H9 (cell line): ENCODE measurements around the gene PPP1R14B. TPM values are rescaled to one million over a fixed set of nuclear protein-coding genes. Genes with fewer than 3 reads are reported as not detected.
A peak's percentile ranks its signal among the peaks of the same experiment; 100 is the strongest.

ENCODE experiments used
- DNase-seq: peaks from one replicate; pipeline ENCODE4 v3.0.0-alpha.2; 2017
- H2AFZ ChIP-seq: one replicate; pipeline ENCODE4 v1.6.1; 2013; ENCODE audit warnings: mild to moderate bottlenecking, low read length, control low read depth, moderate library complexity
- H2AK5ac ChIP-seq: 2 replicates; pipeline ENCODE4 v1.6.1; 2013; ENCODE audit warnings: low read length, control low read depth, mixed read lengths; ENCODE audit not compliant: insufficient read length
- H2BK120ac ChIP-seq: one replicate; pipeline ENCODE4 v1.6.1; 2013; ENCODE audit warnings: low read depth, mild to moderate bottlenecking, low read length, control low read depth, inconsistent platforms; ENCODE audit not compliant: poor library complexity, severe bottlenecking
- H2BK12ac ChIP-seq: 2 replicates; pipeline ENCODE4 v1.6.1; 2013; ENCODE audit warnings: low read length, control low read depth, mixed read lengths, low read depth; ENCODE audit not compliant: insufficient read length
- H2BK15ac ChIP-seq: 2 replicates; pipeline ENCODE4 v1.6.1; 2013; ENCODE audit warnings: low read depth, low read length, control low read depth
- H2BK20ac ChIP-seq: one replicate; pipeline ENCODE4 v1.6.1; 2013; ENCODE audit warnings: low read depth, mild to moderate bottlenecking, low read length, control low read depth, inconsistent platforms; ENCODE audit not compliant: poor library complexity, severe bottlenecking
- H2BK5ac ChIP-seq: 2 replicates; pipeline ENCODE4 v1.6.1; 2013; ENCODE audit warnings: low read length, control low read depth, mixed read lengths; ENCODE audit not compliant: insufficient read length
- H3K14ac ChIP-seq: 2 replicates; pipeline ENCODE4 v1.6.1; 2013; ENCODE audit warnings: low read length, control low read depth; ENCODE audit not compliant: insufficient read depth
- H3K18ac ChIP-seq: 2 replicates; pipeline ENCODE4 v1.6.1; 2013; ENCODE audit warnings: low read depth, mild to moderate bottlenecking, mixed read lengths, low read length, control low read depth; ENCODE audit not compliant: insufficient read length
- H3K23ac ChIP-seq: 2 replicates; pipeline ENCODE4 v1.6.1; 2013; ENCODE audit warnings: low read length, control low read depth, mixed read lengths, low read depth; ENCODE audit not compliant: insufficient read length
- H3K23me2 ChIP-seq: 2 replicates; pipeline ENCODE4 v1.6.1; 2013; ENCODE audit warnings: low read depth, mild to moderate bottlenecking, mixed read lengths, low read length, control low read depth; ENCODE audit not compliant: insufficient read length, poor library complexity, severe bottlenecking
- H3K27ac ChIP-seq: 2 replicates; pipeline ENCODE4 v1.5.1; 2013; ENCODE audit warnings: low read length, control low read depth, mixed read lengths, low read depth; ENCODE audit not compliant: insufficient read length
- H3K27me3 ChIP-seq: 2 replicates; pipeline ENCODE4 v1.6.1; 2013; ENCODE audit warnings: low read length, control low read depth, inconsistent platforms; ENCODE audit not compliant: insufficient read depth
- H3K4ac ChIP-seq: 2 replicates; pipeline ENCODE4 v1.6.1; 2013; ENCODE audit warnings: low read depth, mild to moderate bottlenecking, control low read depth, inconsistent platforms, low read length, moderate library complexity
- H3K4me1 ChIP-seq: 2 replicates; pipeline ENCODE4 v1.6.1; 2013; ENCODE audit warnings: low read length, control low read depth, inconsistent platforms; ENCODE audit not compliant: insufficient read depth
- H3K4me2 ChIP-seq: 2 replicates; pipeline ENCODE4 v1.6.1; 2013; ENCODE audit warnings: low read length, control low read depth, mixed read lengths; ENCODE audit not compliant: insufficient read length, insufficient read depth
- H3K56ac ChIP-seq: 2 replicates; pipeline ENCODE4 v1.6.1; 2013; ENCODE audit warnings: low read depth, mild to moderate bottlenecking, mixed read lengths, low read length, control low read depth; ENCODE audit not compliant: insufficient read length
- H3K79me1 ChIP-seq: 2 replicates; pipeline ENCODE4 v1.6.1; 2013; ENCODE audit warnings: low read depth, mild to moderate bottlenecking, moderate library complexity, low read length, control low read depth, inconsistent platforms; ENCODE audit not compliant: insufficient read depth, poor library complexity, severe bottlenecking
- H3K79me2 ChIP-seq: 2 replicates; pipeline ENCODE4 v1.6.1; 2013; ENCODE audit warnings: low read length, control low read depth, inconsistent platforms; ENCODE audit not compliant: insufficient read depth
- H3K9ac ChIP-seq: 2 replicates; pipeline ENCODE4 v1.6.1; 2013; ENCODE audit warnings: low read length, control low read depth, mixed read lengths; ENCODE audit not compliant: insufficient read length; ENCODE audit errors: extremely low read depth
- H3K9me3 ChIP-seq: one replicate; pipeline ENCODE4 v1.6.1; 2013; ENCODE audit warnings: low read depth, low read length, inconsistent platforms; ENCODE audit not compliant: control insufficient read depth
- H3T11ph ChIP-seq: one replicate; pipeline ENCODE4 v1.6.1; 2013; ENCODE audit warnings: mild to moderate bottlenecking, low read length, control low read depth, inconsistent platforms
- H4K20me1 ChIP-seq: one replicate; pipeline ENCODE4 v1.6.1; 2013; ENCODE audit not compliant: control insufficient read depth, insufficient read length, insufficient read depth
- H4K5ac ChIP-seq: 2 replicates; pipeline ENCODE4 v1.6.1; 2013; ENCODE audit warnings: low read depth, mild to moderate bottlenecking, mixed read lengths, low read length, control low read depth; ENCODE audit not compliant: insufficient read length
- H4K8ac ChIP-seq: replicated peaks from 2 replicates; pipeline ENCODE4 v1.6.1; 2013; ENCODE audit warnings: low read length, control low read depth, mixed read lengths, low read depth; ENCODE audit not compliant: insufficient read length
- H4K91ac ChIP-seq: 2 replicates; pipeline ENCODE4 v1.6.1; 2013; ENCODE audit warnings: low read depth, mild to moderate bottlenecking, moderate library complexity, mixed read lengths, low read length, control low read depth; ENCODE audit not compliant: insufficient read length
- H3K27ac Mint-ChIP-seq, 3 experiments: 2 replicates in 2 of 3; 3 replicates in 1 of 3; pipeline ENCODE4 v1.8.0; 2020 to 2021; ENCODE audit warnings: mixed read lengths in 3 of 3, mild to moderate bottlenecking in 1 of 3, moderate library complexity in 1 of 3
- H3K27me3 Mint-ChIP-seq: 2 replicates; pipeline ENCODE4 v1.8.0; 2021; ENCODE audit warnings: low read depth, mild to moderate bottlenecking, moderate library complexity, mixed read lengths
- H3K36me3 Mint-ChIP-seq, 3 experiments: 2 replicates in 2 of 3; 3 replicates in 1 of 3; pipeline ENCODE4 v1.8.0; 2020 to 2021; ENCODE audit warnings: low read depth in 3 of 3, mixed read lengths in 3 of 3; ENCODE audit not compliant: insufficient read depth in 1 of 3
- H3K4me1 Mint-ChIP-seq, 2 experiments: 2 replicates each; pipeline ENCODE4 v1.8.0; 2020; ENCODE audit warnings: mixed read lengths in 2 of 2
- H3K4me3 Mint-ChIP-seq, 2 experiments: 2 replicates in 1 of 2; 3 replicates in 1 of 2; pipeline ENCODE4 v1.8.0; 2020 to 2021; ENCODE audit warnings: mild to moderate bottlenecking in 2 of 2, mixed read lengths in 2 of 2, moderate library complexity in 1 of 2
- H3K9me3 Mint-ChIP-seq, 2 experiments: 2 replicates in 1 of 2; 3 replicates in 1 of 2; pipeline ENCODE4 v1.8.0; 2020; ENCODE audit warnings: mild to moderate bottlenecking in 2 of 2, mixed read lengths in 2 of 2, moderate library complexity in 1 of 2
- WGBS: extraction: QIAGEN DNeasy Blood & Tissue Kit; methylation state at CpG from one replicate; pipeline ENCODE4 v1.1.7; 2013; ENCODE audit warnings: missing lambda C conversion rate, low lambda C conversion rate, mixed read lengths; ENCODE audit not compliant: insufficient read length; ENCODE audit errors: extremely low coverage; 5-methylcytosine and 5-hydroxymethylcytosine counted together
- total RNA-seq: library from RNA; stranded (reverse); gene quantifications from 2 replicates; pipeline ENCODE4 v1.2.1, GENCODE V29; 2021
- TF ChIP-seq, protein P1 (sequence below): fragments of 200-600 bp; sonication (generic); conservative IDR thresholded peaks from 3 replicates; pipeline ENCODE4 v1.8.0; 2021; ENCODE audit warnings: antibody characterized with exemption, mild to moderate bottlenecking

Gene PPP1R14B
- total RNA-seq, 1 experiment from 2014 or later = 358 TPM

DNA sequence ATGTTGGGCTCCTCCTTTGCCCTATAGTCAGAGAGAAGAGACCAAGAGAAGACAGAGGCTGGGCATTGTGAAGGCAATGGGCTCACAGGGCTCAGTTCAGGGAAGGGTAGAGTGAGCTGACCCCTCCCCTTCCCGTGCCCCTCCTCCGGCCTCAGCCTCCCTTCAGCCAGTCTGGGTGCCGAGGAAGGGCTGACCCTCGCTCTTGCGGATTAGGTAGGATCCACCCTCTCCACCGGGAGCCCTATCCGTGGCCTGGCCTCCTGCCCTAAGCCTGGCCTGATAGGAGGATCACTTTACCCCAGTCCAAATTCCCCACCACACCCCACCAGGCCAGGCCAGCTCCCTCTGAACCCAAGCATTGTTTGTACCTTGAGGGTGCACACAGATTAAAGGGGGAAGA lies 1.8 kb upstream of the PPP1R14B start:
- DNase-seq = peak; percentile 87
- Mint-ChIP-seq H3K4me3 (peak overlapping the region; percentile 79 to 93), H3K4me1 (peaks cover 38 to 48% of the 10 kb centered on the region in 2 experiments), H3K27me3 (no peaks in the 10 kb centered on the region), H3K27ac (peak overlapping the region; percentile 95 to 97 (median 97); a peak in 5 of 7 replicates), H3K9me3 (no peaks in the 10 kb centered on the region; a peak in 1 of 5 replicates), H3K36me3 (peaks cover 6 to 16% (median 7%) of the 10 kb centered on the region in 3 experiments; a peak in 6 of 7 replicates)
- H4K8ac ChIP-seq = no peak overlapping the region
- H3K14ac ChIP-seq = no peak overlapping the region
- peaks cover 7% of the 10 kb centered on the region; the same call in 1 of the 2 replicates for H3K79me2 ChIP-seq
- WGBS = no CpG with 5 or more reads among the region's 7 CpGs
- H2AFZ ChIP-seq = no peak overlapping the region
- no peak overlapping the region for H3T11ph ChIP-seq
- no peak overlapping the region for H3K4ac ChIP-seq
- no peak overlapping the region for H3K9ac ChIP-seq
- no peak overlapping the region for H4K91ac ChIP-seq
- H3K27ac ChIP-seq = peak overlapping the region; percentile 40
- no peaks in the 10 kb centered on the region for H3K27me3 ChIP-seq
- H2BK15ac ChIP-seq = no peak overlapping the region
- peaks cover 9% of the 10 kb centered on the region; the same call in 1 of the 2 replicates for H3K4me1 ChIP-seq
- H3K23ac ChIP-seq = no peak overlapping the region
- no peak overlapping the region for H3K56ac ChIP-seq
- H2AK5ac ChIP-seq = no peak overlapping the region
- H3K9me3 ChIP-seq = no peaks in the 10 kb centered on the region
- no peaks in the 10 kb centered on the region for H4K20me1 ChIP-seq
- no peak overlapping the region for H3K4me2 ChIP-seq
- peaks cover 26% of the 10 kb centered on the region for H3K23me2 ChIP-seq
- H3K79me1 ChIP-seq = peaks cover 3% of the 10 kb centered on the region
- H2BK120ac ChIP-seq = no peak overlapping the region
- H2BK5ac ChIP-seq = no peak overlapping the region
- H3K18ac ChIP-seq = no peak overlapping the region
- H2BK20ac ChIP-seq = no peak overlapping the region
- H2BK12ac ChIP-seq = no peak overlapping the region
- TF ChIP-seq, protein P1, sequence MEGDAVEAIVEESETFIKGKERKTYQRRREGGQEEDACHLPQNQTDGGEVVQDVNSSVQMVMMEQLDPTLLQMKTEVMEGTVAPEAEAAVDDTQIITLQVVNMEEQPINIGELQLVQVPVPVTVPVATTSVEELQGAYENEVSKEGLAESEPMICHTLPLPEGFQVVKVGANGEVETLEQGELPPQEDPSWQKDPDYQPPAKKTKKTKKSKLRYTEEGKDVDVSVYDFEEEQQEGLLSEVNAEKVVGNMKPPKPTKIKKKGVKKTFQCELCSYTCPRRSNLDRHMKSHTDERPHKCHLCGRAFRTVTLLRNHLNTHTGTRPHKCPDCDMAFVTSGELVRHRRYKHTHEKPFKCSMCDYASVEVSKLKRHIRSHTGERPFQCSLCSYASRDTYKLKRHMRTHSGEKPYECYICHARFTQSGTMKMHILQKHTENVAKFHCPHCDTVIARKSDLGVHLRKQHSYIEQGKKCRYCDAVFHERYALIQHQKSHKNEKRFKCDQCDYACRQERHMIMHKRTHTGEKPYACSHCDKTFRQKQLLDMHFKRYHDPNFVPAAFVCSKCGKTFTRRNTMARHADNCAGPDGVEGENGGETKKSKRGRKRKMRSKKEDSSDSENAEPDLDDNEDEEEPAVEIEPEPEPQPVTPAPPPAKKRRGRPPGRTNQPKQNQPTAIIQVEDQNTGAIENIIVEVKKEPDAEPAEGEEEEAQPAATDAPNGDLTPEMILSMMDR = no peak
- H4K5ac ChIP-seq = no peak overlapping the region
